GM21381 (cell line): ENCODE measurements around the gene CTNNA1.
"Not testable (repeated sequence)": the region's sequence is repeated elsewhere in the genome, so short reads cannot be mapped to it uniquely, and the experiment has no call there.

Experiments used
- ATAC-seq: cut with Tn5 transposase; IDR thresholded peaks from one replicate; pipeline ENCODE4 v1.9.1; 2021; ENCODE audit warnings: mild to moderate bottlenecking, moderate library complexity; ENCODE audit not compliant: unreplicated experiment

Gene CTNNA1

GRCh38 chr5:138724470-138725146, 28.6 kb upstream of the CTNNA1 start:
- no peak for ATAC-seq

DNA sequence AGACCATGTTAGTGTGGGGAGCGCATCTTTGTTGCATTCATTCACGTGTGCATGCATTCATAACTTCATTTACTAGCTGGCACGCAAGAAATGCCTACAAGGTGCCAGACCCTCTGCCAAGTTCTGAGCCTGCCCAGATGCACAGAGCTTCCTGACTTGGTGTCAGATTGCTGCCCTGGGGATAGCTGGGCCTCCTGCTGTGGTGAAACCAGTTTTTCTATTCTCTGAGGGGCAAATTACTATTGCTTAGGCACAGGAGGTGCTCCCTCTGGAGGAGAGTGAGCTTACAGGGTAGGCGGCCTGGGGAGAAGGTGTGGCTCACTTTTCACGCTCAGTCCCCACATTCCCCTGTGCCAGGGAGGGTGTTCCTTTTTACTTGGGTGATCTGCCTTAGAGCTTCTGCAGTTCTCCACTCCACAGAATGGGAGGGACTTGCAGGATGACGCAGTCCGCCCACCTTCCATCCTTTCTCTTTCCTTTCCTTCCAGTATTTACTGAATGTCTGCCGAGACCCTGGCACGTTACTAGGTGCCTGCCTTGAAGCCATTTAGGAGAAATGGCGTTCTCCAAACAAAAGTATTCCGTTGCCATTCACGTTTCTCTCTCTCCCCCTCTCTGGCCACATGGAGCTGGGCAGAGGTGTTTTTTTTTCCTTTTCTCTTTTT, 27.9 kb upstream of the CTNNA1 start:
- no peak for ATAC-seq

DNA sequence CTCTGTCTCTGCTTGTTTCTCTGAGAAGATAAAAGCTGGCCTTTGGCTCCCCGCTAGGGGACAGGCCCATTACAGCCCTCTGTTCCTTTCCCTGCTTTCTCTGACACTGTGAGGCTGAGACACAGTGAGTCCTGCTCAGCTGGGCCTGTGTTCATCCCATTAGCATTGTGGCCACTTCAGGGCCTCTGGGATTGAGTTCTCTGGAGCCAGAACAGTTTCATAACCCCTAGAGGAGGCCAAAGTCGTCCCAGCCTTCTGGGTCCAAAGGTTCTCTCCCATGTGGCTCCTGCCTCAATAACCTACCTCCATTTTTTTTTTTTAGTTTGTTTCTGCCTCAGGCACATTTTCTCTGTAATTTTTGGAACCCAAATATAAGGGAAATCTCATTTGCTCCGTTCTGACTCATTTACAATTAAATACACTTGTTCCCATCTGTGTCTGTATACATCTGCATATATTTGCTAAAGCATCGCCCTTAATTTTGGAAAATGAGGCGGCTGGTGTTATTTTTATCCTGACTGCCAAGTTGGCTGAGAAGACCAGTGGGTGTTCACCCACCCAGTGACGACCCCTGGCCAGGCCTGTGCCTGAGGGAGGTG, 27.3 kb upstream of the CTNNA1 start:
- no peak for ATAC-seq

- no peak for ATAC-seq
Observed at GRCh38 chr5:138726848-138727247, 26.4 kb upstream of the CTNNA1 start.

- ATAC-seq = not testable (repeated sequence)
Observed at GRCh38 chr5:138730496-138730895, 22.7 kb upstream of the CTNNA1 start.

- no peak for ATAC-seq
Observed at GRCh38 chr5:138732466-138732865, 20.8 kb upstream of the CTNNA1 start.

- no peak for ATAC-seq
Observed at GRCh38 chr5:138732933-138733332, 20.3 kb upstream of the CTNNA1 start.

- no peak for ATAC-seq
Observed at GRCh38 chr5:138733509-138733908, 19.7 kb upstream of the CTNNA1 start.

DNA sequence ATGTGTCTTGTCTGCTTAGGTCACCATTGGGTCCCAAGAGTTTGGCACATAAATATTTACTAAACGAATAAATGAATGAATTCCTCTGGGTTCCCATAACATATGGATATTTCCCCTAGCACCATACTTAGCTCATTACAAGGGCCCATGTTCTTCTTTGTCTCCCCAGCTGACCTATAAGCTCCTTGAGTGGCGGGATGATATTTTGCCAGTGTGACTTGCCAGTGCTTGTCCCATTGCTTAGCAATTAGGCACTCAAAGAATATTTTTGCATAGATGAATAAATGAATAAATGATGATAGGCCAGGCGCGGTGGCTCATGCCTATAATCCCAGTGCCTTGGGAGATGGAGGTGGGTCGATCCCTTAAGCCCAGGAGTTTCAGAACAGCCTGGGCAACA, 16.9 kb upstream of the CTNNA1 start:
- no peak for ATAC-seq

GRCh38 chr5:138737494-138738265, 15.5 kb upstream of the CTNNA1 start:
- ATAC-seq = no peak

GRCh38 chr5:138738399-138738798, 14.8 kb upstream of the CTNNA1 start:
- ATAC-seq = no peak

DNA sequence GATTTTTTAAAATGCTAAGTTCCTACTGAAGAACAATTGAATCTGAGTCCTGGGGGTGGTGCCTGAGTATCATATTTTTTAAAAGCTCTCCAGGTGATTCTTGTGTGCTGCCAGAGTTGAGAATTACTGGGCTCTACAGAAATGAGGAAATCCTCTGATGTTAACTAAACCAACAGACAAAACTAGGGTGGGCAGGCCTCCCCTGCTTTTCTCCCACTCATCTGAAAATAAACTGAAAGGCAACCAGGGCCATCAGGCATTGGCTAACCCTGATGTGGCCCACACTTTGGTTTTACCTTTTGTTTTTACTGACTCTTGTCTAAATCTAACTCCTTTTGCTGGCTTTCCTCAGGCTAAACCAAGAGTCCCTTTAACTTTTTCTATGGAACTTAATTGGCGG, 13.3 kb upstream of the CTNNA1 start:
- no peak for ATAC-seq

GRCh38 chr5:138743484-138743883, 9.7 kb upstream of the CTNNA1 start:
- ATAC-seq = no peak

- ATAC-seq = no peak
Observed at GRCh38 chr5:138745268-138745667, 8.0 kb upstream of the CTNNA1 start.

- ATAC-seq = no peak
Observed at GRCh38 chr5:138748630-138749081, 4.6 kb upstream of the CTNNA1 start.

GRCh38 chr5:138751344-138751743, 1.9 kb upstream of the CTNNA1 start:
- not testable (repeated sequence) for ATAC-seq

GRCh38 chr5:138752341-138752950, 779 bp upstream of the CTNNA1 start:
- ATAC-seq = no peak

DNA sequence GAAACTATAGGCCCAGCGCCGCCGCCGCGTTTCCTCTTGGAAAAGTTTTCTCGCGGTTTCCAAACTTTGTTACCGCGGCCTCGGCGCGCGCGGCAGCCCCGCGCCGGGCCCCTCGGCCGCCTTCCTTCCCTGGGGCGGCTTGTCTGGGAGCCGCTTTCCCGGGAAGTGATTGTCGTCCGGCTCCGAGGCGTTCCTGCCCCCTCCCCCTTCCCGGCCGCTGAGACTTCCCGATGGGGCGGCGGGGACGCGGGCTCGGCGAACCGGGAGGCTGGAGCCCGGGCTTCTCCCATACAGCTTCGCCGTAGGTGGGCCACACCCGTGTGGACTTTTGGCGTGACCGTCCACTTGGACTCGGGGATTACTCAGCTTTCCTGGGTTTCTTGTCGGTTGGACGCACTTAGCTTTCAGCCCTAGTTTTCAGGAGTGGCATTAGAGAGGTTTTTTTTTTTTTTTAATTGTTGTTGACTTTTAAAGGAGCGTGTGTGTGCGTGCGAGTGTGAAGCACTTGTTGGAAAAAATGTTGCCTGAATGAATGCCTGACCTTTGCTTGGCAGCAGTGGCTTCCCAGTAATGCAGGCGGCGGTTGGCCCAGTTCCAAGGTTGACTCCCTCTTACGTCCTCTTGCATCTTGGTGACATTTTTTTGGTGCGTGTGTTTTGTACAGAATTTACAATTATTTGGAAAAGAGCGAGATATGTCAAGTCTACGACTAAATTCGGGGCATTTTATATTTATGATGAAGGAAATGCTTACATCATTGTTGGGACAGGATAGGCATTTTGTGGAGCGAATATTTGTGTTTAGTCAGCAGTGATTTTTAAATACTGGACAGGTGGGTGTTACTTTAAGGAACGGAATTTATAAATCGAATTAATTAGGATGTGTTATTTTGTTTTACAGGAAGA, 821 bp downstream of the CTNNA1 start:
- ATAC-seq = no peak

DNA sequence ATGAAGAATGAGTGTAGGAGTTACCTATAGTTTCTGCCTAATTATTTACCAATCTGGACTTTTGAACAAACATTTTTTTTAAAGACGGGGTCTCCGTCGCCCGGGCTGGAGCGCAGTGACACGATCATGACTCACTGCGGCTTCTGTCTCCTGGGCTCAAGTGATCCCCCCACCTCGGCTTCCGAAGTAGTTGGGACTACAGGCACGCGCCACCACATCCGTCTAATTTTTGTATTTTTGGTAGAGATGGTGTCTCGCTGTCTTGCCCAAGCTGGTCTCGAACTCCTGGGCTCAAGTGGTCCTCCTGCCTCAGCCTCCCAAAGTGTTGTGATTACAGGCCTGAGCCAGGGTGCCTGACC, 1.5 kb downstream of the CTNNA1 start:
- no peak for ATAC-seq

DNA sequence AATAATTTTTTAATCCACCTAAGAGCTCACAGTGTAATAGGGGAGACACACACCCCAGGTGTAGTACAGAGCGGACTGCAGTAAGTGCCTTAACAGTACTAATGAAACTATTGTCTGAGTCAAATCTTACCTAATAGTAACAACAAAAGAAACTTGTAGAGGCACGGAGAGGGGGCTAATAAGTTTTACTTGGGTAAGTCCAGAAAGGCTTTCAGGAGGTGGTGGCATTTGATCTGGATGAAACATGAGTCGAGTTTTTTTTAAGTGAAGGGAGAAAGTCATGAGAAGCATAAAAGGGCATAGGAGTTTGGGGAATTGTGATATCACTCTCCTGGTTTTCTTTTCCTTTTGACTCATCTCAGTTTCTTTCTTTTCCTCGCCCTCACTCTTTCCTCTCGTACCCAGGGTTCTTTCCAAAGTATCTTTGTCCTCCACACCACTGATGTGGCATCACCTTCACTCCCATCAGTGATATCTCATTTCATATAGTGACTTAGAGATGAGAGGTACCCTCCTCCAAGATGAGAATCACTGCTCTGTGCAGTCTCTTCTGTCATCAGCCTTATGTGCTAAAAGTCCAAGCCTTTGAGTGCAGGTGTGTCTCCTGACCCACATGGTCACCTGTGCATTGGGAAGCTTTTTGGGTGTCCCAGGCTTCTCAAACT, 2.0 kb downstream of the CTNNA1 start:
- peak; percentile 38 for ATAC-seq
